PC-3 (cell line): ENCODE measurements around the gene RAB11A.

Source experiments
- CTCF ChIP-seq: fragments of 300-600 bp; sonication (generic); conservative IDR thresholded peaks from 2 replicates; pipeline ENCODE4 v1.5.1; 2017; ENCODE audit warnings: antibody characterized with exemption, low read depth, mild to moderate bottlenecking, low read length
- EZH2 ChIP-seq: fragments of 300-600 bp; sonication (generic); IDR thresholded peaks from one replicate; pipeline ENCODE4 v1.6.1; 2017; ENCODE audit warnings: antibody characterized with exemption, mild to moderate bottlenecking, low read length; ENCODE audit not compliant: unreplicated experiment
- EZH2phosphoT487 ChIP-seq: fragments of 300-600 bp; sonication (generic); IDR thresholded peaks from 2 replicates; pipeline ENCODE4 v1.6.1; 2018; ENCODE audit warnings: mild to moderate bottlenecking, antibody characterized with exemption, low read length, borderline replicate concordance

GRCh38 chr15:65926459-65926858 is 57.2 kb downstream of the RAB11A start:
- TF ChIP-seq CTCF: no peak
- TF ChIP-seq EZH2: no peak
- TF ChIP-seq EZH2phosphoT487: no peak
